BE2C (cell line): Measurements from ENCODE around the gene TULP4.

Source experiments
- DNase-seq: peaks from one replicate; pipeline ENCODE4 v3.0.0-alpha.2; 2020
- H3K27me3 ChIP-seq: fragments of 250-450 bp; sonication (Bioruptor Pico); 2 replicates; pipeline ENCODE4 v1.5.1; 2020; ENCODE audit warnings: mild to moderate bottlenecking
- H3K36me3 ChIP-seq: fragments of 250-450 bp; sonication (Bioruptor Pico); 2 replicates; pipeline ENCODE4 v1.5.1; 2020; ENCODE audit warnings: mild to moderate bottlenecking
- H3K4me1 ChIP-seq: fragments of 250-450 bp; sonication (Bioruptor Pico); 2 replicates; pipeline ENCODE4 v1.5.1; 2020
- H3K4me3 ChIP-seq: 2 replicates; pipeline ENCODE4 v1.5.1; 2011; ENCODE audit warnings: low read depth, low read length
- H3K9me3 ChIP-seq: fragments of 250-450 bp; sonication (Bioruptor Pico); 2 replicates; pipeline ENCODE4 v1.5.1; 2020
- CTCF ChIP-seq: IDR thresholded peaks from 2 replicates; pipeline ENCODE4 v1.5.1; 2012; ENCODE audit warnings: mild to moderate bottlenecking, low read depth, low read length

The TULP4 gene

DNA sequence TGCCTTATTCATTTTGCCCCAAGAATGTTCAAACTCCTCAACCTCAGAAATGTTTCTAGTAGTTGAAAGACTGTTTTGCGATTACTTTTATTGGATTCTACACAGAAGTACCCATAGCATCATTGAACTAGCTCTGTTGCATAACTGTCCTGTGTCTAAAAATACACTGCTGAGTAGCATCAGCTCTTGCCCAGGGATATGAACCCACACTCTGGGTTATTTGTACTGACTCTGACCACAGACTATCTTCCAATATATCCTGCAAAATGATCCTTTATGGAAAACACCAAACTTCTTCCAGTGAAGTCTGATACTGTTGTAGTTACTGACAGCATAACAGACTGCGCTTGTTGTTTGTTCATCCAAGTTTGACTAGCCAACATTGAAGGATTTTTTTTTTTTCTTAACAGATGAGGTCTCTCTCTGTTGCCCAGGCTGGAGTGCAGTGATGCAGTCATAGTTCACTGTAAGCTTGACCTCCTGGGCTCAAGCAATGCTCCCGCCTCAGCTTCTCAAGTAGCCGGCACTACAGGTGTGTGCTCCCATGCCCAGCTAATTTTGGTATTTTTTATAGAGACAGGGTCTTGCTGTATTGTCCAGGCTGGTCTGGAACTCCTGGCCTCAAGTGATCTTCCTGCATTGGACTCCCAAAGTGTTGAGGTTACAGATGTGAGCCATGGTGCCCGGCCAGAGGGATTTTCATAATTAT, 49.9 kb downstream of the TULP4 start:
- no peak for TF ChIP-seq CTCF
- Histone ChIP-seq H3K4me3 (no peak overlapping the region), H3K27me3 (no peaks in the 10 kb centered on the region), H3K4me1 (peaks cover 7% of the 10 kb centered on the region), H3K36me3 (no peaks in the 10 kb centered on the region), H3K9me3 (no peaks in the 10 kb centered on the region)
- no peak for DNase-seq

DNA sequence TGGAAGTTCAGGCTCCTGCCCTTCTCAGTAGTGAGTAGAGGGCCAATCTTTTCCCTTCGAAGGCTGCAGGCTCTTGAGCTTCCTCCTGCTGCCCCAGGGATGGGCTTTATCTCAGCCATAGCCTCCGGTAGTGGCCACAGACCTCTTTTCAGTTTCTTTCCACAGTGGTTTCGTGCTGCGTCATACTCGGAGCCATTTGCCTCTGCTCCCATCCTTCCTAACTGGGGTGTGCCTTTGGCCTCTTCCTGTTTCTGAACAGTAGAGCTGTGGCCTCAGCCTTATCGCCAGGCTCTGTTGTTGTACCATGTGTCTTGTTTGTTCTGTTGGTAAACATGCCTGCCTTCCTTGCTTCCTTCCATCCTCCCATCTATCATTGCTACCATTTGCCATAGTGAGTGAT, 54.1 kb downstream of the TULP4 start:
- no peaks in the 10 kb centered on the region for H3K27me3 ChIP-seq
- no peak for DNase-seq
- H3K9me3 ChIP-seq: no peaks in the 10 kb centered on the region
- no peak for TF ChIP-seq CTCF
- H3K4me3 ChIP-seq: no peak overlapping the region
- H3K36me3 ChIP-seq: no peaks in the 10 kb centered on the region
- no peaks in the 10 kb centered on the region for H3K4me1 ChIP-seq

- no peaks in the 10 kb centered on the region for H3K36me3 ChIP-seq
- no peak for TF ChIP-seq CTCF
- H3K4me3 ChIP-seq: no peak overlapping the region
- no peaks in the 10 kb centered on the region for H3K27me3 ChIP-seq
- no peaks in the 10 kb centered on the region for H3K9me3 ChIP-seq
- no peak for DNase-seq
- no peaks in the 10 kb centered on the region for H3K4me1 ChIP-seq
Measured at GRCh38 chr6:158367816-158368215, 55.6 kb downstream of the TULP4 start.

DNA sequence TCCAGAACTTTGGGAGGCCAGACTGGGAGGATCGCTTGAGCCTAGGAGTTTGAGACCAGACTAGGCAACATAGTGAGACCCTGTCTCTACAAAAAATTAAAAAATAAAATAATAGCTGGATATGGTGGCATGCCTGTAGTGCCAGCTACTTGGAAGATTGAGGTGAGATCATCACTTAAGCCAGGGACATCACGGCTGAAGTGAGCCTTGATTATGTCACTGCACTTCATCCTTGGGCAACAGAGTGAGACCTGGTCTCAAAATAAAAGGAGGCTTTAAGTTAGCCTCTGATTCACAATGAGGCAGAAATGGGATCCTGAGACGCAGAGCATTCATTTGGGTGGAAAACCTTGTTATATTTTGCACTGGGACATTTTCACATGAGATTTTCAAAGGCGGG, 57.0 kb downstream of the TULP4 start:
- no peak for TF ChIP-seq CTCF
- H3K27me3 ChIP-seq: no peaks in the 10 kb centered on the region
- DNase-seq: no peak
- no peaks in the 10 kb centered on the region for H3K36me3 ChIP-seq
- no peaks in the 10 kb centered on the region for H3K4me1 ChIP-seq
- H3K4me3 ChIP-seq: no peak overlapping the region
- no peaks in the 10 kb centered on the region for H3K9me3 ChIP-seq

DNA sequence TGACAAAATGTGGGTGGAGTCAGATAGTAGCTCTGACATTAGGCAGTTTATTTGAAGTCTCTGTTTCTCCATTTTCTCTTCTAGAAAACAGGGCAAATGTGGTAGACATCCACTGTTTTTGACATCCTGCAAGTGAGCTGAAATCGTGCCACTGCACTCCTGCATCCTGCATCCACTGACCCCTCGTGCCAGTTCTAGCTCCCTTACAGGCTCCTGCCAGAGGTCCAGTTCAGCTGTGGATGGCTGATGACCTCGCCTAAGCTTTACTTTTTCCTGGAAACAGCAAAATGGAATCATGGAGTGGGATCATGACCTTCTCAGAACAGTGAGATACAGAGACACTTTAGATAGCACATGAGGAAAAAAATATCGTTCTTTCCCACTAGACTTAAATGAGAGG, 58.5 kb downstream of the TULP4 start:
- Histone ChIP-seq H3K36me3 (no peaks in the 10 kb centered on the region), H3K27me3 (no peaks in the 10 kb centered on the region), H3K4me1 (no peaks in the 10 kb centered on the region), H3K4me3 (no peak overlapping the region), H3K9me3 (no peaks in the 10 kb centered on the region)
- DNase-seq: no peak
- TF ChIP-seq CTCF: no peak

- no peak for TF ChIP-seq CTCF
- no peak for DNase-seq
Measured at GRCh38 chr6:158371261-158371660, 59.0 kb downstream of the TULP4 start.

More at GRCh38 chr6:158371261-158371660, 59.0 kb downstream of the TULP4 start:
- Histone ChIP-seq H3K9me3 (no peaks in the 10 kb centered on the region), H3K4me3 (no peak overlapping the region), H3K36me3 (no peaks in the 10 kb centered on the region), H3K27me3 (no peaks in the 10 kb centered on the region), H3K4me1 (no peaks in the 10 kb centered on the region)
